ENCODE measurements around the gene FBXO36. TPM values are rescaled to one million over a fixed set of nuclear protein-coding genes. Genes with fewer than 3 reads are reported as not detected.

Gene FBXO36
- total and polyA plus RNA-seq, 4 donors, result 0.56 to 1.3 (median 0.69) TPM

GRCh38 chr2:229889023-229889422 is 33.3 kb upstream of the FBXO36 start:
- TF ChIP-seq NR2F2 (IDR thresholded peaks at IDR 0.05) (no peak), ATF3 (IDR thresholded peaks at IDR 0.05) (no peak), ZBTB33 (IDR thresholded peaks at IDR 0.05) (no peak), FOXA2 (IDR thresholded peaks at IDR 0.05) (no peak), HNF4G (IDR thresholded peaks at IDR 0.05) (no peak), CTCF (IDR thresholded peaks at IDR 0.05; ENCODE audit: low read depth, low read length, missing input control) (no peak), TAF1 (conservative IDR thresholded peaks at IDR 0.05) (no peak), REST (IDR thresholded peaks at IDR 0.05) (no peak), JUND (IDR thresholded peaks at IDR 0.05) (no peak), EGR1 (IDR thresholded peaks at IDR 0.05; ENCODE audit: low read depth in 2 of 2) (no peak), FOXA1 (IDR thresholded peaks at IDR 0.05) (no peak), GABPA (IDR thresholded peaks at IDR 0.05 in 1 of 2, conservative IDR thresholded peaks at IDR 0.05 in 1 of 2) (no peak), HNF4A (conservative IDR thresholded peaks at IDR 0.05) (no peak)

GRCh38 chr2:229896857-229897256 is 25.4 kb upstream of the FBXO36 start:
- H3K4me1 ChIP-seq (ENCODE audit: control insufficient read depth in 4 of 4, insufficient read depth in 4 of 4, low read length in 3 of 4), result peaks cover 7 to 19% (median 15%) of the 10 kb centered on the region in 4 donors

More at GRCh38 chr2:229889023-229889422, 33.3 kb upstream of the FBXO36 start:
- Histone ChIP-seq H3K36me3 (ENCODE audit: control insufficient read depth in 4 of 4, insufficient read depth in 3 of 4, low read depth in 1 of 4, low read length in 3 of 4) (peaks cover 0 to 4% (median 2%) of the 10 kb centered on the region in 4 donors), H3K27ac (ENCODE audit: low read depth in 1 of 2, low read length in 2 of 2) (no peak overlapping the region), H3K4me1 (ENCODE audit: control insufficient read depth in 4 of 4, insufficient read depth in 4 of 4, low read length in 3 of 4) (peaks cover 4 to 11% (median 10%) of the 10 kb centered on the region in 4 donors), H3K27me3 (ENCODE audit: control insufficient read depth in 4 of 4, insufficient read depth in 4 of 4, low read length in 3 of 4) (no peaks in the 10 kb centered on the region), H3K4me3 (ENCODE audit: low read depth in 1 of 3, low read length in 3 of 3) (no peak overlapping the region), H3K9ac (ENCODE audit: low read depth in 1 of 2, low read length in 2 of 2) (no peak overlapping the region), H3K9me3 (ENCODE audit: control insufficient read depth in 4 of 4, low read length in 3 of 4) (no peaks in the 10 kb centered on the region)
- WGBS, result 94% methylated on average over 2 of the region's 2 CpGs
- DNase-seq (ENCODE audit: low spot score), result no peak

More at GRCh38 chr2:229896857-229897256, 25.4 kb upstream of the FBXO36 start:
- H3K27ac ChIP-seq (ENCODE audit: low read depth in 1 of 2, low read length in 2 of 2), result no peak overlapping the region
- H3K9me3 ChIP-seq (ENCODE audit: control insufficient read depth in 4 of 4, low read length in 3 of 4), result no peaks in the 10 kb centered on the region
- no peaks in the 10 kb centered on the region for H3K36me3 ChIP-seq (ENCODE audit: control insufficient read depth in 4 of 4, insufficient read depth in 3 of 4, low read depth in 1 of 4, low read length in 3 of 4)
- H3K27me3 ChIP-seq (ENCODE audit: control insufficient read depth in 4 of 4, insufficient read depth in 4 of 4, low read length in 3 of 4), result no peaks in the 10 kb centered on the region
- H3K4me3 ChIP-seq (ENCODE audit: low read depth in 1 of 3, low read length in 3 of 3), result no peak overlapping the region
- 62% methylated on average over 1 of the region's 1 CpG for WGBS
- TF ChIP-seq FOXA2 (IDR thresholded peaks at IDR 0.05), result no peak
- TF ChIP-seq TAF1 (conservative IDR thresholded peaks at IDR 0.05), result no peak
- no peak overlapping the region for H3K9ac ChIP-seq (ENCODE audit: low read depth in 1 of 2, low read length in 2 of 2)
- DNase-seq (ENCODE audit: low spot score), result no peak
